Thyroid gland (tissue), 4 donors: ENCODE measurements around the gene ADAMTS6.

Experiments used
- CTCF ChIP-seq, 6 experiments: fragments of 200-600 bp in 3 of 6; fragments of 450-650 bp in 3 of 6; sonication (generic) in 3 of 6; IDR thresholded peaks; one replicate each; pipeline ENCODE4 v1.5.1; 2016 to 2019; ENCODE audit warnings: antibody characterized with exemption in 6 of 6, mild to moderate bottlenecking in 2 of 6, inconsistent platforms in 1 of 6, moderate library complexity in 1 of 6
- POLR2A ChIP-seq, 2 donors: fragments of 450-650 bp; IDR thresholded peaks; one replicate each; pipeline ENCODE4 v1.6.1; 2017; ENCODE audit warnings: antibody characterized with exemption in 2 of 2, mild to moderate bottlenecking in 2 of 2, moderate library complexity in 1 of 2

- TF ChIP-seq CTCF (IDR thresholded peaks at IDR 0.05) (no peak), POLR2A (IDR thresholded peaks at IDR 0.05) (no peak)
Measured at GRCh38 chr5:65320250-65320649, 161.5 kb downstream of the ADAMTS6 start.
